ENCODE data around the gene MORN1. TPM values are rescaled to one million over a fixed set of nuclear protein-coding genes. Genes with fewer than 3 reads are reported as not detected.

Gene MORN1
- total and polyA plus RNA-seq, 3 donors from 2014 or later = 30.4 to 34.5 (median 30.9) TPM

DNA sequence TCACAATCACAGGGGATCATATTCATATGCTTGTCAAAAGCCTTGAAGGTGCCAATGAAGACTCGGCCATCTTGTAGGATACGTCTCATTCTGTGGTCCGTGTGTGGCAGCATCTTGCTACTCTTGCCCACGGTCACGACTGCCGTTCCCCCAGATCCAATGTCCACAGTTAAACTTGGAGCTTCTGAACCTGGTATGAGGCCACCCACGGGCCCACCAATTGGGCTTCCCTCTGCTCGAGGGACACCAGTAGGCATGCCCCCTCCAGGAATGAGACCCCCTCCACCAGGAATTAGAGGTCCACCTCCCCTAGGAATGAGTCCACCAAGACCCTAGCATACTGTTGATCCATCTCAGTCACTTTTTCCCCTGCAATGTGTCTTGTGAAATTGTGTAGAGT, 39.6 kb downstream of the MORN1 start:
- intact Hi-C loops (cut with DNase I; ENCODE audit: low total_unique reads) = no loop called here
- no peak overlapping the region for H3K4me3 ChIP-seq
- TF ChIP-seq POLR2A (IDR thresholded peaks at IDR 0.05) (no peak), CTCF (IDR thresholded peaks at IDR 0.05) (no peak)
- no peaks in the 10 kb centered on the region for H3K27me3 ChIP-seq
- DNase-seq = no peak
- no peaks in the 10 kb centered on the region for H3K9me3 ChIP-seq
- WGBS, 2 donors = 92 to 96% methylated on average over 8 of the region's 8 CpGs
- H3K36me3 ChIP-seq (ENCODE audit: low read depth, missing control alignments) = no peaks in the 10 kb centered on the region
- H3K27ac ChIP-seq = no peak overlapping the region
- peaks cover 8% of the 10 kb centered on the region for H3K4me1 ChIP-seq

- Histone ChIP-seq H3K4me3 (no peak overlapping the region), H3K27ac (no peak overlapping the region), H3K4me1 (peaks cover 8% of the 10 kb centered on the region), H3K9me3 (no peaks in the 10 kb centered on the region), H3K36me3 (ENCODE audit: low read depth, missing control alignments) (no peaks in the 10 kb centered on the region), H3K27me3 (no peaks in the 10 kb centered on the region)
- 90 to 91% methylated on average over 15 to 31 of the region's 31 CpGs for WGBS, 2 donors
- TF ChIP-seq POLR2A (IDR thresholded peaks at IDR 0.05) = no peak
- TF ChIP-seq CTCF (IDR thresholded peaks at IDR 0.05) = no peak
- intact Hi-C loops (cut with DNase I; ENCODE audit: low total_unique reads) = no loop called here
- DNase-seq = no peak
These were observed 40.3 kb downstream of the MORN1 start for GRCh38 chr1:2350911-2351655.

DNA sequence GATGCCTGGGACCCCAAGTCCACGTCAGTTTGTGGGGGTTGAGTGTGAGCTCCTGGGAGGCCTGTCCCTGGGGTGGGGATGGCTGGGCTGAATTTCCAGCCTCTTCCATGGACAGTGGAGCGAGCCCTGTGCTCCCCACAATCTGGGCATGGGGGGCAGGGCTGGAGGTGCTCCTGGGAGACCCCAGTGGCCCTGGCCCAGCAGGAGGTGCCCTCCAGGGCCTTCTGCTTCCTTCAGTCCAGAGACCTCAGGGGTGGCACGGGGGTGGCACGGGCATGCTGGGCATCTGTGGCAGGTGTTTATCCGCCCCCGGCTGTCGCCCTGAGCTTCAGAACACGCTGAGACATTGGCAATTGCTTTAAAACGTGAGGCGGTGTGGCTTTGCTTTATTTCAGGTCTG, 40.9 kb downstream of the MORN1 start:
- no peak for TF ChIP-seq CTCF (IDR thresholded peaks at IDR 0.05)
- TF ChIP-seq POLR2A (IDR thresholded peaks at IDR 0.05) = no peak
- Histone ChIP-seq H3K27me3 (no peaks in the 10 kb centered on the region), H3K9me3 (no peaks in the 10 kb centered on the region), H3K4me1 (peaks cover 8% of the 10 kb centered on the region), H3K4me3 (no peak overlapping the region), H3K36me3 (ENCODE audit: low read depth, missing control alignments) (no peaks in the 10 kb centered on the region), H3K27ac (no peak overlapping the region)
- intact Hi-C loops (cut with DNase I; ENCODE audit: low total_unique reads) = no loop called here
- WGBS, 2 donors = 90 to 91% methylated on average over 6 to 9 of the region's 10 CpGs
- DNase-seq = no peak

DNA sequence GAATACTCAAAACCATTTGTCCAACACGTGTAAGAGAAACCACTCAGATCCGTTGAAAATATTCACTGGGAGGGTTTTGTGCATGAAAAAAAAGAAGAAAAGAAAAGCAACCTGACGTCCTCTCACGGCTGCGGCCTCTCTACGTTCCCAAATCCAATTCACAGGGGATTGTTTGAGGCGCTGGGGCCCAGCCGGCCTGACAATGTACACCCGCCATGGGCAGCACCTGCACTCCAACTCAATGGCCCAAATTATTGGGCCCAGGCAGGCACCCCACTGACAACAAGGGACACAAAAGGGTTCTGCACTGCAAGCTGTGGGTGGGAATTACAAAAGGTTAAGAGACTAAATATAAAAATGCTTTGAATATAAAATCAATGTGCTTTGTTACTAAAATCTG, 41.5 kb downstream of the MORN1 start:
- intact Hi-C loops (cut with DNase I; ENCODE audit: low total_unique reads) = no loop called here
- no peak for TF ChIP-seq POLR2A (IDR thresholded peaks at IDR 0.05)
- TF ChIP-seq CTCF (IDR thresholded peaks at IDR 0.05) = no peak
- H3K36me3 ChIP-seq (ENCODE audit: low read depth, missing control alignments) = no peaks in the 10 kb centered on the region
- H3K4me1 ChIP-seq = peaks cover 8% of the 10 kb centered on the region
- H3K9me3 ChIP-seq = no peaks in the 10 kb centered on the region
- whole genome bisulfite sequencing, 2 donors = 86 to 90% methylated on average over 9 of the region's 9 CpGs
- H3K27me3 ChIP-seq = no peaks in the 10 kb centered on the region
- H3K4me3 ChIP-seq = no peak overlapping the region
- H3K27ac ChIP-seq = no peak overlapping the region
- DNase-seq = no peak

All from testis (tissue), 3 donors.